Heart right ventricle (tissue), 16 donors: ENCODE measurements around the gene DYRK2. TPM values are rescaled to one million over a fixed set of nuclear protein-coding genes. Genes with fewer than 3 reads are reported as not detected.
A peak's percentile ranks its signal among the peaks of the same experiment; 100 is the strongest.

Source experiments
- ATAC-seq, 8 donors: fragments of 200-7000 bp; cut with Tn5 transposase; one replicate each; pipeline ENCODE4 v1.9.1; 2020; ENCODE audit warnings: mild to moderate bottlenecking in 8 of 8, moderate library complexity in 8 of 8, moderate number of reproducible peaks in 1 of 8
- DNase-seq, 2 donors: peaks; one replicate each; pipeline ENCODE4 v3.0.0-alpha.2; 2020
- H3K27ac ChIP-seq, 10 donors: fragments of 200-600 bp; sonication (generic) in 2 of 10; one replicate each; pipeline versions ENCODE4 v1.5.0 to v1.8.0; 2020 to 2022; ENCODE audit warnings: mild to moderate bottlenecking in 3 of 10
- H3K27me3 ChIP-seq, 7 donors: fragments of 200-600 bp; one replicate each; pipeline ENCODE4 v1.8.0; 2021 to 2022; ENCODE audit warnings: mild to moderate bottlenecking in 2 of 7
- H3K36me3 ChIP-seq, 9 donors: fragments of 200-600 bp; sonication (generic) in 1 of 9; one replicate each; pipeline versions ENCODE4 v1.5.0 to v1.8.0; 2020 to 2022; ENCODE audit warnings: mild to moderate bottlenecking in 2 of 9
- H3K4me1 ChIP-seq, 9 donors: fragments of 200-600 bp; sonication (generic) in 1 of 9; one replicate each; pipeline versions ENCODE4 v1.5.0 to v1.8.0; 2020 to 2022; ENCODE audit warnings: mild to moderate bottlenecking in 4 of 9
- H3K4me3 ChIP-seq, 10 donors: fragments of 200-600 bp; sonication (generic) in 2 of 10; one replicate each; pipeline versions ENCODE4 v1.5.0 to v1.8.0; 2020 to 2022; ENCODE audit warnings: mild to moderate bottlenecking in 7 of 10, moderate library complexity in 2 of 10
- H3K9me3 ChIP-seq, 11 donors: fragments of 200-600 bp in 10 of 11; sonication (generic) in 2 of 11; one replicate each; pipeline versions ENCODE4 v1.5.0 to v1.8.0; 2013 to 2022; ENCODE audit warnings: mild to moderate bottlenecking in 2 of 11, control low read depth in 1 of 11, moderate library complexity in 1 of 11
- CTCF ChIP-seq, 9 donors: fragments of 200-600 bp; sonication (generic) in 2 of 9; IDR thresholded peaks; one replicate each; pipeline versions ENCODE4 v1.5.0 to v1.8.0; 2021 to 2022; ENCODE audit warnings: antibody characterized with exemption in 9 of 9, mild to moderate bottlenecking in 5 of 9, moderate library complexity in 1 of 9
- WGBS, 2 donors: extraction: QIAGEN DNeasy Blood & Tissue Kit; methylation state at CpG; one replicate each; pipeline ENCODE4 v1.1.7; 2013; ENCODE audit warnings: inconsistent platforms in 1 of 2; 5-methylcytosine and 5-hydroxymethylcytosine counted together
- intact Hi-C, 10 donors: fragments of 100-400 bp; cut with DNase I; formaldehyde crosslinking; loops; one replicate each; pipeline versions ENCODE4 v1.11.1 to v1.14.2; 2022
- polyA plus RNA-seq, 2 donors: library from polyadenylated mRNA; stranded (reverse); fragments of 200-250 nt; gene quantifications; one replicate each; pipeline ENCODE4 v1.2.3, GENCODE V29; 2013
- total RNA-seq, 10 donors: library from RNA; stranded (reverse); fragmentation: NEBNext Ultra II Directional in 3 of 10; extraction: Animal tissue kit (Norgen Biotek cat#: 25700) in 3 of 10; gene quantifications; one replicate each; pipeline versions ENCODE4 v1.2.1 to v1.2.4, GENCODE V29; 2021 to 2023
- donor health status: Arrhythmogenic right ventricular cardiomyopathy.
- donor health status: ischemic (EF 13 %, LVEDD 7.1; RV severe dilation, severe dysfunction).
- donor health status: healthy with polysubstance abuse.
- donor health status: DM: no; HTN: yes; CAD: no.
- donor health status: DM: no; HTN: no; CAD: no.
- donor health status: ischemic (EF 25% LVEDD 6.9; RV normal size, moderate dysfunction).
- donor health status: ischemic (EF 25% LVEDD 5.7; RV mildly dilated, moderate dysfunction).
- donor health status: healthy.
- donor health status: DM: yes; HTN: yes; CAD: no.
- donor health status: Ischemic cardiomyopathy.
- donor health status: ischemic (EF 35%, LVEDD 5.7; RV mildly dilated, moderate dysfunction).
- donor health status: nonischemic (EF 11% LVEDD 7.7; RV severe dilation, severe dysfunction).
- donor health status: DM: yes; HTN: yes; CAD: no.
- donor health status: PGD.
- donor health status: ischemic (EF 29% LVEDD 5.4; RV normal size, mild dysfunction).
- donor health status: nonischemic (EF 23%, LVEDD 6.1; RV moderate dilation, normal function).

The DYRK2 gene
- total and polyA plus RNA-seq, 12 donors = 6.4 to 55.8 (median 41.9) TPM

GRCh38 chr12:67674417-67674816 is 25.9 kb downstream of the DYRK2 start:
- intact Hi-C loops = no loop called here
- Histone ChIP-seq H3K4me1 (peaks cover 0 to 38% (median 21%) of the 10 kb centered on the region in 9 donors), H3K4me3 (no peak overlapping the region), H3K36me3 (no peaks in the 10 kb centered on the region), H3K9me3 (peaks cover 0 to 15% (median 0%) of the 10 kb centered on the region in 11 donors), H3K27me3 (no peaks in the 10 kb centered on the region), H3K27ac (no peak overlapping the region)
- no peak for TF ChIP-seq CTCF (IDR thresholded peaks at IDR 0.05)
- no peak for DNase-seq
- ATAC-seq = no peak
- 96 to 100% methylated on average over 3 of the region's 3 CpGs for WGBS, 2 donors

- DNase-seq = no peak
- peaks cover 0 to 15% (median 0%) of the 10 kb centered on the region in 11 donors for H3K9me3 ChIP-seq
- no peaks in the 10 kb centered on the region for H3K36me3 ChIP-seq
- H3K27ac ChIP-seq = no peak overlapping the region
- no peak overlapping the region for H3K4me3 ChIP-seq
- H3K27me3 ChIP-seq = no peaks in the 10 kb centered on the region
- H3K4me1 ChIP-seq = peaks cover 2 to 33% (median 19%) of the 10 kb centered on the region in 9 donors
- intact Hi-C loops = no loop called here
- ATAC-seq = no peak
- TF ChIP-seq CTCF (IDR thresholded peaks at IDR 0.05) = no peak
These were observed 28.1 kb downstream of the DYRK2 start for GRCh38 chr12:67676624-67677023.

GRCh38 chr12:67677166-67677565 is 28.6 kb downstream of the DYRK2 start:
- ATAC-seq = no peak
- 93 to 98% methylated on average over 3 of the region's 3 CpGs for WGBS, 2 donors
- TF ChIP-seq CTCF (IDR thresholded peaks at IDR 0.05) = no peak

GRCh38 chr12:67681105-67681778 is 32.7 kb downstream of the DYRK2 start:
- intact Hi-C loops = no loop called here
- no peak for TF ChIP-seq CTCF (IDR thresholded peaks at IDR 0.05)
- Histone ChIP-seq H3K36me3 (no peaks in the 10 kb centered on the region), H3K4me1 (peaks cover 0 to 36% (median 14%) of the 10 kb centered on the region in 9 donors), H3K27ac (peak overlapping the region; percentile 44 to 87 (median 75)), H3K27me3 (no peaks in the 10 kb centered on the region), H3K4me3 (no peak overlapping the region), H3K9me3 (no peaks in the 10 kb centered on the region)
- peak in 1 of 2 donors; percentile 68 for DNase-seq
- WGBS, 2 donors = 42 to 47% methylated on average over 4 of the region's 4 CpGs
- ATAC-seq = peak; percentile 89 to 98 (median 94)

More at GRCh38 chr12:67677166-67677565, 28.6 kb downstream of the DYRK2 start:
- no peak for DNase-seq
- no peak overlapping the region for H3K27ac ChIP-seq
- no peaks in the 10 kb centered on the region for H3K36me3 ChIP-seq
- H3K27me3 ChIP-seq = no peaks in the 10 kb centered on the region
- peaks cover 1 to 33% (median 16%) of the 10 kb centered on the region in 9 donors for H3K4me1 ChIP-seq
- intact Hi-C loops = no loop called here
- H3K4me3 ChIP-seq = no peak overlapping the region
- H3K9me3 ChIP-seq = peaks cover 0 to 15% (median 0%) of the 10 kb centered on the region in 11 donors
